K562 treated with DMSO at 1 percent for 48 hours (cell line): ENCODE results near the gene NSL1. TPM values are rescaled to one million over a fixed set of nuclear protein-coding genes. Genes with fewer than 3 reads are reported as not detected.

ENCODE experiments used
- total RNA-seq: library from RNA; unstranded; fragments of 300-600 nt; gene quantifications from 2 replicates; pipeline ENCODE4 v1.2.3, GENCODE V29; 2022; ENCODE audit warnings: low replicate concordance; ENCODE audit errors: extremely low read depth

The NSL1 gene
- total RNA-seq, result not detected in 2 replicates

DNA sequence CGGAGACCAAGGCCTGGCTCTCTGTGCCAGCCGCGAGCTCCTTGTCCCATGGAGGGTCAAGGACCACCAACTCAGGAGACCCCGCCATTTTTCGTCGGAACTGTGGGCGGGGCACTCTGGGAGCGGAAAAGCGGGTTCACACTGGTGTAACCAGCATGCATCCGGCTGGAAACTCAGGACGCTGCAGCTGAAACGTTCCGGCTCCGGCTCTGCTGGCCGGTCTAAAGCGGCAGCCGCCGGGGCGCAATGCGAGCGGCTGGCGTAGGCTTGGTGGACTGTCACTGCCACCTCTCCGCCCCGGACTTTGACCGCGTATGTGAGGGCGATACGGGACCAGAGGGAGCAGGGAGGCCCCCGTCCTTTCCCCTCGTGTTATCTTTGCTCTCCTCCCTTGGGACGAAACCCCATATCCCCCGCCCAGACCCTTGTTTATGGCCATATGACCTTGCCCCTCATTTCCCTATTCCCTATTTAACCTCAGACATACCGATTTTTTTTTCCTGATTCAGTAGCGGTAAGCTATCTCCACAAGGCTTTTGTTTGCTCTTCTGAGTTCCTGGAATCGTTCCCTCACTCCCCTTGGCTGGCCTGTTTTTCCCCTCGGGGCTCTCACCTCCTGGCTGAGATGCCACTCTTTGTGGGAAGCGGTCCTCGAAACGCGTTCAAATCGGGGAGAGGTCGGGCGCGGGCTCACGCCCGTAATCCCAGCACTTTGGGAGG is at the start of gene NSL1, which contains the start of gene TATDN3:
TSS of gene NSL1 (minus strand) at position 102 of the 720 bp plus-strand sequence. CDS start at position 88, 14 bp downstream.
TSS of gene TATDN3 (plus strand) at position 219 of the 720 bp plus-strand sequence. CDS start at position 247, 28 bp downstream.

DNA sequence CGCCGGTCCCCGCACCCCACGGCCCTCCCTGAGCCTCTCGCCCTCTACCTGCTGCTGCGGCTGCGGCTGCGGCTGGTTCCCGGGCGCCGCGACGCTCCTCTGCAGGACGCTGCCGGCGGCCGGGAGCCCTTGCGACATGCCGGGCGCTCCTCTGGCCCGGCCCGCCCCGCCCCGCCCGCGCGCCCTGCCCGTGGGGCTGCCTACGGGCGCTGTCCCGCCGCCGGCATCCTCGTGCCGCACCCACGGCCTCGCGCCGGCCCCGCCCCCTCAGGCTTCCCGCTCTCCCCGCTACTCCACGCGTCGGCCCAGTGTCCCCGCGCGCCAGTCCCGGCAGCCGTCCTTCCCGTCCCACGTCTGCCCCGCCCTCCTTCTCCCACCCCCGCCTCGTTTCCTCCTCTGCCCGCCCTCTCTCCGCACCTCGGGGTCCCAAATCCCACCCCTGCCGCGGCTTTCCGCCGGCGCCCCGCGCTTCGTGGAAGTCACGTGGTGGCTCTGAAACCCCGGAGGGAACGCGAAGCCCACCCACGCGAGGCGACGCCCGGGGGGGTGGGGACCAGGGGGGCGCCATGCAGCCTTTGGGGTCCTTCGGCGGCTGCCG is 91.9 kb downstream of the NSL1 start, which contains the start of gene BATF3:
TSS of gene BATF3 (minus strand) at position 216 of the 598 bp plus-strand sequence. CDS start at position 138, 78 bp downstream.

Other genes starting within 250 kb of the NSL1 start
- not detected in 2 replicates for gene ATF3, start 183.0 kb downstream of the NSL1 start, total RNA-seq
- not detected in 2 replicates for gene BATF3, start 91.9 kb downstream of the NSL1 start, total RNA-seq
- not detected in 2 replicates for gene TATDN3, start 117 bp upstream of the NSL1 start, total RNA-seq
- not detected in 2 replicates for gene SPATA45, start 55.9 kb upstream of the NSL1 start, total RNA-seq
- gene FLVCR1, start 66.5 kb upstream of the NSL1 start, total RNA-seq, result not detected in 2 replicates
- gene VASH2, start 158.8 kb upstream of the NSL1 start, total RNA-seq, result not detected in 2 replicates
- not detected in 2 replicates for gene ANGEL2, start 224.1 kb upstream of the NSL1 start, total RNA-seq